Measurements from ENCODE around the gene TRIM21.

DNA sequence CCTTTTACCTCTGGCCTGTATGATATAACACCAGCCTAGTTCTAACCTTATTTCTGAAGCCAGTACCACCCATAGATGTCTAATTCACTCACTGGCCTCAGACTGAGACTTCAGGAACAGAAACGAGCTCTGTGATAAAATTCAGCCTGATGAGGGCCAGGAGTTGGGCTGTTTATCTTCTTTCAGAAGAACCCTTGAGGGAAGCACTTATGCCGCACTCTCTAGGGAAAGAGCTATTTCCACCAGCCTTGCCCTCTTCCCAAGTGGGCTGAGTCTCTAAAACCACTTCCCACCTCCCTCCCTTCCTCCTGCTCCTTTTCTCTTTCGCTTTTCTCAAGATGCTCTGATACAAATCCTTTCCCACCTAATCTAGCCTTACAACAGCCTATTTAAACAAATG is 23.3 kb downstream of the TRIM21 start:
- TF ChIP-seq POLR2A (IDR thresholded peaks at IDR 0.05) (no peak), POLR2AphosphoS5 (IDR thresholded peaks at IDR 0.05) (no peak)
- TF ChIP-seq, protein P1, sequence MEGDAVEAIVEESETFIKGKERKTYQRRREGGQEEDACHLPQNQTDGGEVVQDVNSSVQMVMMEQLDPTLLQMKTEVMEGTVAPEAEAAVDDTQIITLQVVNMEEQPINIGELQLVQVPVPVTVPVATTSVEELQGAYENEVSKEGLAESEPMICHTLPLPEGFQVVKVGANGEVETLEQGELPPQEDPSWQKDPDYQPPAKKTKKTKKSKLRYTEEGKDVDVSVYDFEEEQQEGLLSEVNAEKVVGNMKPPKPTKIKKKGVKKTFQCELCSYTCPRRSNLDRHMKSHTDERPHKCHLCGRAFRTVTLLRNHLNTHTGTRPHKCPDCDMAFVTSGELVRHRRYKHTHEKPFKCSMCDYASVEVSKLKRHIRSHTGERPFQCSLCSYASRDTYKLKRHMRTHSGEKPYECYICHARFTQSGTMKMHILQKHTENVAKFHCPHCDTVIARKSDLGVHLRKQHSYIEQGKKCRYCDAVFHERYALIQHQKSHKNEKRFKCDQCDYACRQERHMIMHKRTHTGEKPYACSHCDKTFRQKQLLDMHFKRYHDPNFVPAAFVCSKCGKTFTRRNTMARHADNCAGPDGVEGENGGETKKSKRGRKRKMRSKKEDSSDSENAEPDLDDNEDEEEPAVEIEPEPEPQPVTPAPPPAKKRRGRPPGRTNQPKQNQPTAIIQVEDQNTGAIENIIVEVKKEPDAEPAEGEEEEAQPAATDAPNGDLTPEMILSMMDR (IDR thresholded peaks at IDR 0.05), result no peak
